Activated CD4-positive, alpha-beta T cell treated with anti-CD3 and anti-CD28 coated beads for 36 hours (primary cell): ENCODE results near the gene ETFB. TPM values are rescaled to one million over a fixed set of nuclear protein-coding genes. Genes with fewer than 3 reads are reported as not detected.

Experiments
- ATAC-seq: fragments of 200-7000 bp; cut with Tn5 transposase; one replicate; pipeline ENCODE4 v1.10.0; 2021; ENCODE audit warnings: mild to moderate bottlenecking, moderate library complexity
- CTCF ChIA-PET: fragments of 350-600 bp; sonication (Branson Sonifier 250); formaldehyde crosslinking; loops from one replicate; lab custom pipeline; 2021; ENCODE audit warnings: antibody characterized with exemption; lab: Charles Lee
- POLR2A ChIA-PET: fragments of 350-600 bp; sonication (Branson Sonifier 250); formaldehyde crosslinking; loops from one replicate; lab custom pipeline; 2021; ENCODE audit warnings: antibody characterized with exemption, inconsistent platforms; lab: Charles Lee
- DNase-seq: peaks from one replicate; pipeline ENCODE4 v3.0.0-alpha.2; 2020
- H3K27ac Mint-ChIP-seq: one replicate; pipeline ENCODE4 v1.8.0; 2021; ENCODE audit warnings: mixed read lengths
- H3K27me3 Mint-ChIP-seq: one replicate; pipeline ENCODE4 v1.8.0; 2021; ENCODE audit warnings: mixed read lengths
- H3K36me3 Mint-ChIP-seq: one replicate; pipeline ENCODE4 v1.8.0; 2021; ENCODE audit warnings: low read depth, mixed read lengths
- H3K4me1 Mint-ChIP-seq: one replicate; pipeline ENCODE4 v1.8.0; 2021; ENCODE audit warnings: mixed read lengths
- H3K4me3 Mint-ChIP-seq: one replicate; pipeline ENCODE4 v1.8.0; 2021; ENCODE audit warnings: mild to moderate bottlenecking, moderate library complexity, mixed read lengths
- H3K9me3 Mint-ChIP-seq: one replicate; pipeline ENCODE4 v1.8.0; 2021; ENCODE audit warnings: low read depth, mixed read lengths
- intact Hi-C, 2 experiments: fragments of 100-400 bp; cut with DNase I in 1 of 2; cut with micrococcal nuclease in 1 of 2; formaldehyde crosslinking; loops; one replicate each; pipeline versions ENCODE4 v1.14.2 to v1.15.1; 2022 to 2024; cut with DNase I, micrococcal nuclease
- total RNA-seq, 2 experiments: library from RNA; stranded (reverse); gene quantifications; one replicate each; pipeline ENCODE4 v1.2.3, GENCODE V29; 2021

ETFB gene
- total RNA-seq, 2 experiments from 2014 or later: 108 to 172 TPM

- ATAC-seq: no peak
- Mint-ChIP-seq H3K27me3 (peaks cover 60% of the 10 kb centered on the region), H3K36me3 (peaks cover 2% of the 10 kb centered on the region), H3K9me3 (peaks cover 2% of the 10 kb centered on the region), H3K4me3 (no peak overlapping the region), H3K4me1 (peaks cover 8% of the 10 kb centered on the region), H3K27ac (no peak overlapping the region)
- ChIA-PET CTCF (interaction anchor here (0.6 to 1.0 kb wide), 2 partner anchors 33 to 168 kb away, joined by 3 read pairs; no protein-coding TSS in a partner anchor), POLR2A (no interaction called here)
- intact Hi-C loops: loop anchor here in 1 of 2 experiments (1.0 to 2.0 kb wide), 6 partner anchors 13 to 378 kb away; no protein-coding TSS in a partner anchor
- no peak for DNase-seq
Measured at GRCh38 chr19:51326216-51327065, 39.7 kb downstream of the ETFB start.

GRCh38 chr19:51325161-51325976, 40.8 kb downstream of the ETFB start:
- Mint-ChIP-seq H3K4me3 (no peak overlapping the region), H3K36me3 (no peaks in the 10 kb centered on the region), H3K4me1 (peaks cover 8% of the 10 kb centered on the region), H3K27ac (no peak overlapping the region), H3K27me3 (peaks cover 60% of the 10 kb centered on the region), H3K9me3 (no peaks in the 10 kb centered on the region)
- ChIA-PET CTCF (interaction anchor here (0.6 to 1.0 kb wide), 2 partner anchors 32 to 167 kb away, joined by 3 read pairs; no protein-coding TSS in a partner anchor), POLR2A (no interaction called here)
- ATAC-seq (no peak), DNase-seq (peak; percentile 45)
- intact Hi-C loops: no loop called here

GRCh38 chr19:51324167-51324481, 42.1 kb downstream of the ETFB start:
- ChIA-PET POLR2A (no interaction called here), CTCF (interaction anchor here (0.6 kb wide), 2 partner anchors 268 to 542 kb away, joined by 3 read pairs; no protein-coding TSS in a partner anchor)
- Mint-ChIP-seq H3K27ac (no peak overlapping the region), H3K9me3 (no peaks in the 10 kb centered on the region), H3K4me1 (peaks cover 8% of the 10 kb centered on the region), H3K27me3 (peaks cover 58% of the 10 kb centered on the region), H3K36me3 (no peaks in the 10 kb centered on the region), H3K4me3 (no peak overlapping the region)
- DNase-seq: no peak
- ATAC-seq: no peak
- intact Hi-C loops: no loop called here

- intact Hi-C loops: no loop called here
- ATAC-seq (no peak), DNase-seq (no peak)
- H3K4me3 Mint-ChIP-seq: no peak overlapping the region
- no peak overlapping the region for H3K27ac Mint-ChIP-seq
- H3K27me3 Mint-ChIP-seq: peaks cover 58% of the 10 kb centered on the region
- no peaks in the 10 kb centered on the region for H3K36me3 Mint-ChIP-seq
- POLR2A ChIA-PET: no interaction called here
- H3K9me3 Mint-ChIP-seq: no peaks in the 10 kb centered on the region
- CTCF ChIA-PET: interaction anchor here (1.2 kb wide), 1 partner anchor 9 kb away, joined by 3 read pairs; no protein-coding TSS in a partner anchor
- H3K4me1 Mint-ChIP-seq: peaks cover 8% of the 10 kb centered on the region
Measured at GRCh38 chr19:51323481-51324166, 42.6 kb downstream of the ETFB start.

- H3K27me3 Mint-ChIP-seq: peaks cover 52% of the 10 kb centered on the region
- no peak overlapping the region for H3K27ac Mint-ChIP-seq
- DNase-seq: no peak
- H3K9me3 Mint-ChIP-seq: no peaks in the 10 kb centered on the region
- no peak overlapping the region for H3K4me3 Mint-ChIP-seq
- H3K4me1 Mint-ChIP-seq: peaks cover 3% of the 10 kb centered on the region
- intact Hi-C loops: no loop called here
- no peaks in the 10 kb centered on the region for H3K36me3 Mint-ChIP-seq
- ATAC-seq: no peak
- ChIA-PET CTCF (no interaction called here), POLR2A (no interaction called here)
Measured at GRCh38 chr19:51321799-51322198, 44.4 kb downstream of the ETFB start.

GRCh38 chr19:51320280-51320657, 45.9 kb downstream of the ETFB start:
- no peak for DNase-seq
- Mint-ChIP-seq H3K4me1 (no peaks in the 10 kb centered on the region), H3K4me3 (no peak overlapping the region), H3K36me3 (no peaks in the 10 kb centered on the region), H3K27me3 (peaks cover 39% of the 10 kb centered on the region), H3K9me3 (peaks cover 2% of the 10 kb centered on the region), H3K27ac (no peak overlapping the region)
- CTCF ChIA-PET: no interaction called here
- POLR2A ChIA-PET: no interaction called here
- intact Hi-C loops: no loop called here
- ATAC-seq: no peak

- no peak for ATAC-seq
- ChIA-PET POLR2A (no interaction called here), CTCF (no interaction called here)
- DNase-seq: no peak
- Mint-ChIP-seq H3K4me3 (no peak overlapping the region), H3K27me3 (peaks cover 39% of the 10 kb centered on the region), H3K27ac (no peak overlapping the region), H3K9me3 (peaks cover 4% of the 10 kb centered on the region), H3K4me1 (no peaks in the 10 kb centered on the region), H3K36me3 (no peaks in the 10 kb centered on the region)
- intact Hi-C loops: no loop called here
Measured at GRCh38 chr19:51319649-51320279, 46.4 kb downstream of the ETFB start.

GRCh38 chr19:51318687-51319648, 47.2 kb downstream of the ETFB start:
- Mint-ChIP-seq H3K9me3 (peaks cover 6% of the 10 kb centered on the region), H3K4me3 (no peak overlapping the region), H3K27me3 (peaks cover 38% of the 10 kb centered on the region), H3K4me1 (no peaks in the 10 kb centered on the region), H3K27ac (no peak overlapping the region), H3K36me3 (no peaks in the 10 kb centered on the region)
- ChIA-PET CTCF (no interaction called here), POLR2A (no interaction called here)
- no peak for ATAC-seq
- intact Hi-C loops: no loop called here
- DNase-seq: no peak

- ATAC-seq (no peak), DNase-seq (no peak)
- Mint-ChIP-seq H3K4me1 (no peaks in the 10 kb centered on the region), H3K4me3 (no peak overlapping the region), H3K27ac (no peak overlapping the region), H3K9me3 (peaks cover 6% of the 10 kb centered on the region), H3K36me3 (no peaks in the 10 kb centered on the region), H3K27me3 (peaks cover 39% of the 10 kb centered on the region)
- intact Hi-C loops: no loop called here
- ChIA-PET POLR2A (no interaction called here), CTCF (interaction anchor here (0.7 to 1.3 kb wide), 4 partner anchors 59 to 340 kb away, joined by 3 read pairs; no protein-coding TSS in a partner anchor)
Measured at GRCh38 chr19:51317968-51318367, 48.2 kb downstream of the ETFB start.

- POLR2A ChIA-PET: no interaction called here
- peaks cover 6% of the 10 kb centered on the region for H3K9me3 Mint-ChIP-seq
- no peak overlapping the region for H3K4me3 Mint-ChIP-seq
- H3K27ac Mint-ChIP-seq: no peak overlapping the region
- CTCF ChIA-PET: interaction anchor here (0.7 to 1.3 kb wide), 4 partner anchors 58 to 341 kb away, joined by 3 read pairs; no protein-coding TSS in a partner anchor
- H3K27me3 Mint-ChIP-seq: peaks cover 37% of the 10 kb centered on the region
- H3K4me1 Mint-ChIP-seq: no peaks in the 10 kb centered on the region
- no peak for DNase-seq
- no peak for ATAC-seq
- H3K36me3 Mint-ChIP-seq: no peaks in the 10 kb centered on the region
- intact Hi-C loops: no loop called here
Measured at GRCh38 chr19:51317376-51317775, 48.8 kb downstream of the ETFB start.
